ENCODE data around the gene FAM78A.
"Not testable (repeated sequence)": the region's sequence is repeated elsewhere in the genome, so short reads cannot be mapped to it uniquely, and the experiment has no call there.

FAM78A gene

DNA sequence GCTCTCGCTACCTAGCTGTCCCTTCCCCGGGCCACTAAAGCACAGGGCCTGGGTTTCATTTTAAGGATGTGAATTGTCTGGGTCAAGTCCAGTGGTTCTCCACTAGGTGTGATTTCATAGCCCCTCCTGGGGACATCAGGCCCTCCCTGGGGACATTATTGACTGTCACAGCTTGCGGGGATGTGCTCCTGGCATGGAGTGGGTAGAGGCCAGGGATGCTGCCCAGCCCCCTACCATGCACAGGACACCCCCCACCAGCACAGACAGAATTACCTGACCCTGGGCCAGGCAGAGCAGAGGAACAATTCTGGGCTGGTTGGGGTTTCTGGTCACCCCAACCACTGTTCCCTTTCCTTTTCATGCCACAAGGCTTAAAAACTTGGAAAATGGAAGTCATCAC, 4.1 kb downstream of the FAM78A start:
- Histone ChIP-seq H3K36me3 (ENCODE audit: control insufficient read depth, insufficient read depth, low read length) (no peaks in the 10 kb centered on the region), H3K9me3 (ENCODE audit: control insufficient read depth, insufficient read depth, low read length) (no peaks in the 10 kb centered on the region), H3K27ac (ENCODE audit: low read depth, low read length) (no peak overlapping the region), H3K9ac (ENCODE audit: low read depth, low read length) (no peak overlapping the region), H3K4me3 (ENCODE audit: low read depth, low read length) (no peak overlapping the region), H3K4me1 (ENCODE audit: control insufficient read depth, insufficient read depth, low read length) (peaks cover 16% of the 10 kb centered on the region), H3K27me3 (ENCODE audit: control insufficient read depth, insufficient read depth, low read length) (peaks cover 14% of the 10 kb centered on the region)

DNA sequence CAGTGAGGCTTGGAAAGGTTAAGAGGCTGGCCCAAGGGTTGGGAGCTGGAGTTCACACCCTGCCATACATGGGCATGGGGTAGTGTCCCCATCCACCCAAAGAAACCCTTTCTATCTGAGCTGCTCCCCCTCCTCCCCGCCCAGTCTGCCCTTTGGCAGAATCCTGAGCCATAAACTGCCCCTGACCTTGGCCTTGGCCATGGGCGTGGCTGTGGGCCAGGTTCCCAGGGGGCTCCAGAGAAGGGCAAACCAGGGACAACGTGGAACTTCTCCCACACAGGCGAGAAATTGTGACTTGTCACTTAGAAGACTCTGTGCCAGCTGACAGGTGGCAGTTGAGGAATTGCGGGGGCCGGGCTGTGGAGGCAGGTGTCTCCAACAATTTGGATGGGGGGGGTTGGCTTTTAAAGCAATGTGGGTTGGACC, 4.8 kb downstream of the FAM78A start:
- no peak overlapping the region for H3K4me3 ChIP-seq (ENCODE audit: low read depth, low read length)
- no peaks in the 10 kb centered on the region for H3K9me3 ChIP-seq (ENCODE audit: control insufficient read depth, insufficient read depth, low read length)
- no peak overlapping the region for H3K9ac ChIP-seq (ENCODE audit: low read depth, low read length)
- H3K27ac ChIP-seq (ENCODE audit: low read depth, low read length), result no peak overlapping the region
- peaks cover 16% of the 10 kb centered on the region for H3K4me1 ChIP-seq (ENCODE audit: control insufficient read depth, insufficient read depth, low read length)
- no peaks in the 10 kb centered on the region for H3K36me3 ChIP-seq (ENCODE audit: control insufficient read depth, insufficient read depth, low read length)
- peaks cover 14% of the 10 kb centered on the region for H3K27me3 ChIP-seq (ENCODE audit: control insufficient read depth, insufficient read depth, low read length)

DNA sequence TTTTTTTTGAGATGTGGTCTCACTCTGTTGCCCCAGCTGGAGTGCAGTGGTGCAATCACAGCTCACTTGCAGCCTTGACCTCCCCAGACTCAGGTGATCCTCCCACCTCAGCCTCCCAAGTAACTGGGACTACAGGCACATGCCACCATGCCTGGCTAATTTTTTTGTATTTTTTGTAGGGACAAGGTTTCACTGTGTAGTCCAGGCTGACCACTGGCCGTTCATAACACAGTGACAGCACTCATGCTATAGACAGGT, 5.4 kb downstream of the FAM78A start:
- not testable (repeated sequence) for H3K27me3 ChIP-seq (ENCODE audit: control insufficient read depth, insufficient read depth, low read length); H3K9me3 ChIP-seq (ENCODE audit: control insufficient read depth, insufficient read depth, low read length); H3K36me3 ChIP-seq (ENCODE audit: control insufficient read depth, insufficient read depth, low read length); H3K9ac ChIP-seq (ENCODE audit: low read depth, low read length); H3K4me3 ChIP-seq (ENCODE audit: low read depth, low read length); H3K27ac ChIP-seq (ENCODE audit: low read depth, low read length)
- H3K4me1 ChIP-seq (ENCODE audit: control insufficient read depth, insufficient read depth, low read length), result peaks cover 16% of the 10 kb centered on the region

DNA sequence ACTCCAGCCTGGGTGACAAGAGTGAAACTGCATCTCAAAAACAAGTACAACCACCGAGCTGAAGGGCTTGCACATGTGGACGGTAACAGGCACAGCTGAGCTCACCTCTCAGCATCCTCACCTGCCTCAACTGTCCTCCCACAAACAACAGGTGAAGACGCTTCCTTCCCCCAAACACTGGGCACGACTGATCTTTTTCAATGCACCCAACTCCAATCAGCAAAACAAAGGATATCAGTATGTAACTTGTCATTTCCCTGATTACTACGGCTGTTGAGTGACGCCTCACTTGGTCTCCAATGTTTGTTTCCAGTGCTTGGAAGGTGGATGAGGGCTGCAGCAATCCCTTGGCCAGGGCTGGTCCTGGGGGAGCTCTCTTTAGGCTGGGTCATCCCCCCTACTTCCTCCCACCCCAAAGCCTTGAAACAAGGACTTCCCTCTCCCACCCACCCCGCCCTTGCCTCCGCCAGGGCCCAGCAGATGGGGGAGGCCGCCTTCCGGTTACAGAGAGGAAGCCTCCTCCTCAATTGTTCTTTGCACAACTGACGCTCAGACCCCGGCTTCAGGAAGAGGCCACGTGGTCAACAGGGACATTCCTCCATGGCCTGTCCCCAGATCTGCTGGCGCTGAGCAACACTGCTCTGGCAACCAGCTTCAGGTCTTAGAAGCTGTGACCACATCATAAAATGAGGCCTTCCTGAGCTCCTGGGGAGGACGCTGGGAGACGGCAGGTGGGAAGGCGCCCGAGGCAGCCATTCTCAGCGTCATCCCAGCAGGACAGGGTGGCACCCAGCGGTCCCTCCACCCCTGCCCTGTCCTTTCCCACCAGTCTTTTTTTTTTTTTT, 5.9 kb downstream of the FAM78A start:
- Histone ChIP-seq H3K27ac (ENCODE audit: low read depth, low read length) (no peak overlapping the region), H3K4me3 (ENCODE audit: low read depth, low read length) (no peak overlapping the region), H3K9ac (ENCODE audit: low read depth, low read length) (no peak overlapping the region), H3K27me3 (ENCODE audit: control insufficient read depth, insufficient read depth, low read length) (0 out of 2 replicates have a peak, but pooled peaks cover 2% of the 10 kb centered on the region), H3K4me1 (ENCODE audit: control insufficient read depth, insufficient read depth, low read length) (peaks cover 11% of the 10 kb centered on the region), H3K9me3 (ENCODE audit: control insufficient read depth, insufficient read depth, low read length) (no peaks in the 10 kb centered on the region), H3K36me3 (ENCODE audit: control insufficient read depth, insufficient read depth, low read length) (no peaks in the 10 kb centered on the region)

DNA sequence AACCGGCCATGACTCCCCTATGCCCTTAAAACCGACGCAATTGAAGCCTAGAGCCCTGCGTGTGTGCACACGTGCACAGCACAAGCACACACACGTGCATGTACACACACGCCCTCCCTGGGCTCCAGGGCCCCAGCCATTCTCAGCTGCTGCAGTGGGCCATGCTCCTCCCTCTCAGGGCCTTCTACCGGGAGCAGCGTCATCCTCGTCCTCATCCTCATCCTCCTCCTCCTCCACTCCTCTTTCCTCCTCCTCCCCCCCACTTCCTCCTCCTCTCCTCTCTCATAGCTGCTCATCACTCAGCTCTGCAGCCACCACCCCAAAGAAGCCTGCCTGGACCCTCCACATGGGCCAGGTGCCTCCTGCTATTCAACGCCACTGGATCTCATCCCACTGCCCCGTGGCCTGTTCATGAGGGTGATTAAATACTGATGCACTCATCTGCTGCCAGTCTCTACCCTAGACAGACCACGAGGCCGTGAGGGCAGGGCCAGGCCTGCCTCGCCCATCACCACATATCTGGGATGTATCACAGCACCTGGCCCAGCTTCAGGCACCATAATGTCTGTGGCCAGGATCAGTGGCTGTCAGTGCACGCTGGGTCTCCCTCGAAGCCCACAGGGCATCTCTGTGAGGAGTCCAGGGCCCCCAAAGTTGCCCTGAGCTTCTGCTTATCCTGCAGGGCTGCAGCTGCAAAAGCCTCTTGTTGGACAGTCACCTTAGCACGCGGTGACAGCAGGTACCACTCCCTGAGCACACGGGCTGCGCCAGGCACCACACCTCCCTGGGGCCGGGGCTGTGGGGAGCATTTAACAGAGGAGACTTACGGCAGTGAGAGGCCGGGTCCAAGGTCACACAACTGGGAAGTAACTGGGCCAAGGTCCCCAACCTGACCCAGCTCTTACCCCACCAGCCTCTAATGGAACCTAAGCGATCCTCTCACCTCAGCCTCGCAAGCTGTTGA, 9.8 kb downstream of the FAM78A start:
- Histone ChIP-seq H3K4me1 (ENCODE audit: control insufficient read depth, insufficient read depth, low read length) (peaks cover 6% of the 10 kb centered on the region), H3K27ac (ENCODE audit: low read depth, low read length) (no peak overlapping the region), H3K4me3 (ENCODE audit: low read depth, low read length) (no peak overlapping the region), H3K9ac (ENCODE audit: low read depth, low read length) (no peak overlapping the region), H3K9me3 (ENCODE audit: control insufficient read depth, insufficient read depth, low read length) (no peaks in the 10 kb centered on the region), H3K36me3 (ENCODE audit: control insufficient read depth, insufficient read depth, low read length) (no peaks in the 10 kb centered on the region), H3K27me3 (ENCODE audit: control insufficient read depth, insufficient read depth, low read length) (no peaks in the 10 kb centered on the region)

DNA sequence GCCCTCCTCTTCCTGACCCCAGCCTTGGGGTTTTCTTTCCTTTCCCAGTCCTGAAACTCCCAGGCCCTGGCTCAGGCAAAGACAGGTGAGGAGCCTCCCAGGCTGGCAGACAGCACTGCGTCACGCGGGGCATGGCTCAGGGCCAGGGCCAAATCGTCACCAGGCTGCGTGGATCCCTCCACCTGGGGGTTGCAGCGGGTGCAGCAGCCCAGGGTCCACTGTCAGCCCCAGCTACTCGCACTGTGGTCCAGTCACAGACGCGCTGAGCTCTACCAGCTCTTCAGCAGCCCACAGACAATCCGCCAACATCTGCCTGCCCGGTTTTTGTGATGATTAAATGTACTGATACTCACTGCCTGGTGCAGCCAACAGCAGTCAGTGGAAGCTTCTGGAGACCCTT, 12.1 kb downstream of the FAM78A start:
- no peaks in the 10 kb centered on the region for H3K36me3 ChIP-seq (ENCODE audit: control insufficient read depth, insufficient read depth, low read length)
- no peak overlapping the region for H3K27ac ChIP-seq (ENCODE audit: low read depth, low read length)
- peaks cover 2% of the 10 kb centered on the region for H3K4me1 ChIP-seq (ENCODE audit: control insufficient read depth, insufficient read depth, low read length)
- H3K27me3 ChIP-seq (ENCODE audit: control insufficient read depth, insufficient read depth, low read length), result no peaks in the 10 kb centered on the region
- no peak overlapping the region for H3K9ac ChIP-seq (ENCODE audit: low read depth, low read length)
- H3K4me3 ChIP-seq (ENCODE audit: low read depth, low read length), result no peak overlapping the region
- no peaks in the 10 kb centered on the region for H3K9me3 ChIP-seq (ENCODE audit: control insufficient read depth, insufficient read depth, low read length)

DNA sequence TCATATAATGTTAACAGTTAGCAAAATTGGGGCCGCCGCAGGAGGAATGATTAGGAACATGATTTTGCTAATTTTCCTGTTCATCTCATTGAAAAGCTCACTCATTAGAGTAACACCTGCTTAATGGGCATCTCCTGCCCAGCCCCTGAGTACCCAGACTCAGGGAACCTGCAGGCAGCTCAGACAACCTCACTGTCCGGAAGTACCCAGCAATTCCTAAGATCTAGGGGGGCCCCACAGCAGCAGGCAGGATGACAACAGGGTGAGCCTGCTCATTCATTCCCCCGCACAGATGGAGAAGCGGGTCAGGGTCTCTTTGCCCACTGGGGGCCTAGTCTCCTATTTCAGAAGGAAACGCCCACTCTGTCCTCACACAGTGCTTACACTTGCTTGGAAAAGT, 12.6 kb downstream of the FAM78A start:
- H3K4me3 ChIP-seq (ENCODE audit: low read depth, low read length), result no peak overlapping the region
- H3K4me1 ChIP-seq (ENCODE audit: control insufficient read depth, insufficient read depth, low read length), result no peaks in the 10 kb centered on the region
- H3K9ac ChIP-seq (ENCODE audit: low read depth, low read length), result no peak overlapping the region
- no peaks in the 10 kb centered on the region for H3K9me3 ChIP-seq (ENCODE audit: control insufficient read depth, insufficient read depth, low read length)
- H3K27me3 ChIP-seq (ENCODE audit: control insufficient read depth, insufficient read depth, low read length), result no peaks in the 10 kb centered on the region
- no peak overlapping the region for H3K27ac ChIP-seq (ENCODE audit: low read depth, low read length)
- no peaks in the 10 kb centered on the region for H3K36me3 ChIP-seq (ENCODE audit: control insufficient read depth, insufficient read depth, low read length)

DNA sequence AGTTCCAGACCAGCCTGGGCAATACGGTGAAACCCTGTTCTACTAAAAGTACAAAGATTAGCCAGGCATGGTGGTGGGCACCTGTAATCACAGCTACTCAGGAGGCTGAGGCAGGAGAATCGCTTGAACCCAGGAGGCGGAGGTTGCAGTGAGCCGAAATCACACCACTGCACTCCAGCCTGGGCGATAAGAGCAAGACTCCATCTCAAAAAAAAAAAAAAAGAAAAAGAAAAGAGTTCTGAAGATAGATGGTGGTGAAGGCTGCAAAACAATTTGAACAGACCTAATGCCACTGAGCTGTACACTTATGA, 13.3 kb downstream of the FAM78A start:
- H3K9me3 ChIP-seq (ENCODE audit: control insufficient read depth, insufficient read depth, low read length); H3K4me3 ChIP-seq (ENCODE audit: low read depth, low read length); H3K9ac ChIP-seq (ENCODE audit: low read depth, low read length); H3K36me3 ChIP-seq (ENCODE audit: control insufficient read depth, insufficient read depth, low read length); H3K4me1 ChIP-seq (ENCODE audit: control insufficient read depth, insufficient read depth, low read length); H3K27ac ChIP-seq (ENCODE audit: low read depth, low read length); H3K27me3 ChIP-seq (ENCODE audit: control insufficient read depth, insufficient read depth, low read length): not testable (repeated sequence)

DNA sequence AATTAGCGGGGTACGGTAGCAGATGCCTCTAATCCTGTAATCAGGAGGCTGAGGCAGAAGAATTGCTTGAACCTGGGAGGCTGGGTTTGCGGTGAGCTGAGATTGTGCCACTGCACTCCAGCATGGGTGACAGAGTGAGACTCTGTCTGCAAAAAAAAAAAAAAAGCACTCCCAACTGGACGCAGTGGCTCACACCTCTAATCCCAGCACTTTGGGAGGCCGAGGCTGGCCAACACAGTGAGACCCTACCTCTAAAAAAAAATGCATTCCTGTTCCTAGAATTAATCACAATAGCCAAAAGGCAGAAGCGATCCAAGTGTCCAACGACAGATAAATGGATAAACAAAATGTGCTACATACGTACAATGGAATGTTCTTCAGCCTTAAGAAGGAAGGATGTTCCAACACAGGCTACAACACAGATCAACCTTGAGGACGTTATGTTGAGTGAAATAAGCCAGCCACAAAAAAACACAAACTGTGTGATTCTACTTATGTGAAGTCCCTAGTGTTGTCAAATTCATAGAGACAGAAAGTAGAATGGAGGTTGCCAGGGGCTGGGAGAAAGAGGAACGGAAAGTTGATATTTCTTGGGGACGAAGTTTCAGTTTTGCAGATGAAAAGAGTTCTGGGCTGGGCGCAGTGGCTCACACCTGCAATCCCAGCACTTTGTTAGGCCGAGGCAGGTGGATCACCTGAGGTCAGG, 13.8 kb downstream of the FAM78A start:
- no peaks in the 10 kb centered on the region for H3K36me3 ChIP-seq (ENCODE audit: control insufficient read depth, insufficient read depth, low read length)
- no peak overlapping the region for H3K9ac ChIP-seq (ENCODE audit: low read depth, low read length)
- no peaks in the 10 kb centered on the region for H3K27me3 ChIP-seq (ENCODE audit: control insufficient read depth, insufficient read depth, low read length)
- no peak overlapping the region for H3K4me3 ChIP-seq (ENCODE audit: low read depth, low read length)
- H3K4me1 ChIP-seq (ENCODE audit: control insufficient read depth, insufficient read depth, low read length), result no peaks in the 10 kb centered on the region
- no peak overlapping the region for H3K27ac ChIP-seq (ENCODE audit: low read depth, low read length)
- H3K9me3 ChIP-seq (ENCODE audit: control insufficient read depth, insufficient read depth, low read length), result no peaks in the 10 kb centered on the region

DNA sequence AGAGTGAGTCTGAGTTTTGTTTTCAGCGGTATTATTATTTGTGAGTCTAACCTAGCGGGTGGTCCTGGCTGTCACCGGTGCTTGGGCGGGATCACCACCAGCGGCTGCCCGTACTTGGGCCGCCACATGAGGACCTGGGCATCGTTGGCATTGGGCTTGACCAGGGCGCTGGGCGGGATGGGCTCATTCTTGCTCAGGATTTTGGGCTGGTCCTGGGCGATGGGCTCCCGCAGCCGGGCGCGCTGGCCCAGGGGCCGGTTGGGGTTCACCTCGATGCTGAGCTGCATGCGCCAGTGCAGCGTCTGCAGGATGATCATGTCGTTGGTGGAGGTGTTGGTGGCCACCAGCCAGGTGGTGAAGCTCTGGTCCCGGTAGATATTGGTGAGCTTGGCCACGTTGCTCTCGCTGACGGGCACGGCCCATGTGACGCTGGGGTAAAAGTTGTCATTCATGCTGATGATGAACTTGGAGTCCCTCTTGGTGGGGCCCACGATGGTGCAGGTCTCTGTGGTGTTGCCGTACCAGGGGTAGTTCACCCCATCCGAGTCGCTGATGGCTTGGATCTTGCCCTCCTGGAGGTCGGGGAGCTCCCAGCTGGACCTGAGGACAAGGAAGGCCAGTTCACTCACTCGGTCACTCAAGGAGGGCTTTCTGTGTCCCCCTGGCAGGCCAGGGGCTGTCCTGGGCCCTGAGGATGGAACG, 15.4 kb downstream of the FAM78A start:
- Histone ChIP-seq H3K4me3 (ENCODE audit: low read depth, low read length) (no peak overlapping the region), H3K9me3 (ENCODE audit: control insufficient read depth, insufficient read depth, low read length) (no peaks in the 10 kb centered on the region), H3K27me3 (ENCODE audit: control insufficient read depth, insufficient read depth, low read length) (no peaks in the 10 kb centered on the region), H3K36me3 (ENCODE audit: control insufficient read depth, insufficient read depth, low read length) (no peaks in the 10 kb centered on the region), H3K27ac (ENCODE audit: low read depth, low read length) (no peak overlapping the region), H3K4me1 (ENCODE audit: control insufficient read depth, insufficient read depth, low read length) (0 out of 2 replicates have a peak, but pooled peaks cover 3% of the 10 kb centered on the region), H3K9ac (ENCODE audit: low read depth, low read length) (no peak overlapping the region)

Data from HUES48 (cell line).